VCaP (cell line): ENCODE results near the gene DLK1.

Experiments used
- H3K27ac ChIP-seq: fragments of 450-650 bp; 2 replicates; pipeline ENCODE4 v1.5.1; 2017
- TF ChIP-seq, protein P1 (sequence below): fragments of 450-650 bp; conservative IDR thresholded peaks from 2 replicates; pipeline ENCODE4 v1.5.1; 2017; ENCODE audit warnings: mild to moderate bottlenecking, moderate library complexity

The DLK1 gene

DNA sequence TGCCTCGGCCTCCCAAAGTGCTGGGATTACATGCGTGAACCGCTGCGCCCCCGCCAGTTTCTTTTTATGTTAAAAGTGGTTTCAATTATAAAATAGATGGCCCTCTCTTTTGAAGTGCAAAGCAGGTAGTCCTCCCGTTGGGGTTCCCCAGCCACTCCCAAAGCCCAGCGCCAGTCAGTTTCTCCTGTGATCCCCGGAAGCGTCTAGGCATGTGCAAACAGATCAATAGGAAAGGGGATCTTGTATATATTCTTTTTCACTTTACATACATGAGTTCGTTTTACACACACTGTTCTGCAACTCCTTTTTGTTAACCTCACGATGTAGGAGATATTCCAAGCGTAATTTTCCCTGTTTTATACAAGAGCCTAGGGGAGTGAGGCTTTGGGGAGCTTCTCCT is 16.3 kb upstream of the DLK1 start:
- TF ChIP-seq, protein P1, sequence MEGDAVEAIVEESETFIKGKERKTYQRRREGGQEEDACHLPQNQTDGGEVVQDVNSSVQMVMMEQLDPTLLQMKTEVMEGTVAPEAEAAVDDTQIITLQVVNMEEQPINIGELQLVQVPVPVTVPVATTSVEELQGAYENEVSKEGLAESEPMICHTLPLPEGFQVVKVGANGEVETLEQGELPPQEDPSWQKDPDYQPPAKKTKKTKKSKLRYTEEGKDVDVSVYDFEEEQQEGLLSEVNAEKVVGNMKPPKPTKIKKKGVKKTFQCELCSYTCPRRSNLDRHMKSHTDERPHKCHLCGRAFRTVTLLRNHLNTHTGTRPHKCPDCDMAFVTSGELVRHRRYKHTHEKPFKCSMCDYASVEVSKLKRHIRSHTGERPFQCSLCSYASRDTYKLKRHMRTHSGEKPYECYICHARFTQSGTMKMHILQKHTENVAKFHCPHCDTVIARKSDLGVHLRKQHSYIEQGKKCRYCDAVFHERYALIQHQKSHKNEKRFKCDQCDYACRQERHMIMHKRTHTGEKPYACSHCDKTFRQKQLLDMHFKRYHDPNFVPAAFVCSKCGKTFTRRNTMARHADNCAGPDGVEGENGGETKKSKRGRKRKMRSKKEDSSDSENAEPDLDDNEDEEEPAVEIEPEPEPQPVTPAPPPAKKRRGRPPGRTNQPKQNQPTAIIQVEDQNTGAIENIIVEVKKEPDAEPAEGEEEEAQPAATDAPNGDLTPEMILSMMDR = no peak
- H3K27ac ChIP-seq = no peak overlapping the region

DNA sequence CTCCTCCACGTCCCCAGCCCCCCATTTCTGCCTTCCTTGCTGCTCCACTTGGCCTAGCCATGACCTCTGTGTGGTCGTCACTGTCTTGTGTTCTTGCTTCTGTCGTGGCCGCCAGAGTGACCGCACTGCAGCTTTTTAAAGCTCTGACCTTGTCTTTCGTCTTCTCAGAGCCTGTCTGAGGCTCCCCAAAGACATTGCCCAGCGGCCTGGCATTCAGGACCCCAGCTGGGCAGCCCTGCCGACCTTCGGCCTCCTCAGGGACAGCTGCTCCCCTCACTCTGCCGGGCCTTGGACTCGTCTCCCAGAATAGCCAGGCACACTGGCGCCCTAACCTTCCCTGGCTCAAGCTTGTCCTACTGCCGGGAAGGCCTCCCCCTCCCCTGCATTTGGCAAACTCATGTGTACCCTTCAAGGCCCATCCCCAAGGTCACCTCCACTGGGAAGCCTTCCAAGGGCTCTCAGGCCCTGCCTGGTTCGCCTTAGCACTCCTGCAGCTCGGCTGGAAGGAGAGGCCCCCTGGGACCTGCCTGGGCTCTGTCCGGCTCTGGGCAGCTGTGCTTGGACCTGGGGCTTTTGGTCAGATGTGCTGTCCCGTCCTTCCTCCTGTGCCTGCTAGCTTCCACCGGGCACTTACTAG is 15.7 kb upstream of the DLK1 start:
- no peak overlapping the region for H3K27ac ChIP-seq
- TF ChIP-seq, protein P1 = no peak

DNA sequence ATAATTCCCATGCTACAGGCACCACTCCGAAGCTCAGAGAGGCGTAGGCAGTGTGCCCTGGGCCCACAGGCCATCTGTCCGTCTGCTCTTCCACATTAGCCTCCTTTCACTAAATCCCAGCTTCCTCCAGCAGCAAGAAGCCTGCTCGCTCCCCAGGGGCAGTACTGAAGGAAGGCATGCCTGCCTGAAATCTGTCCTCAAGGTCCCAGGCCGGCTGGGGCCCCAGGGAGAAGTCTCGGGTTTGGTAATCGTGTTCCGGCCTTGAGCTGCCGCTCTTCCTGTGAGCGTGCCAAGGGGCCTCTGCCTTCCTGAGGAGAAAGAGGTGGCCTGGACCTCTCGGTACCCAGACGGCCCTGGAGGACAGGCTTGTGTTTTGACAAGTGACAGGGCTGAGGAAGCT is 15.2 kb upstream of the DLK1 start:
- no peak overlapping the region for H3K27ac ChIP-seq
- TF ChIP-seq, protein P1 = no peak

DNA sequence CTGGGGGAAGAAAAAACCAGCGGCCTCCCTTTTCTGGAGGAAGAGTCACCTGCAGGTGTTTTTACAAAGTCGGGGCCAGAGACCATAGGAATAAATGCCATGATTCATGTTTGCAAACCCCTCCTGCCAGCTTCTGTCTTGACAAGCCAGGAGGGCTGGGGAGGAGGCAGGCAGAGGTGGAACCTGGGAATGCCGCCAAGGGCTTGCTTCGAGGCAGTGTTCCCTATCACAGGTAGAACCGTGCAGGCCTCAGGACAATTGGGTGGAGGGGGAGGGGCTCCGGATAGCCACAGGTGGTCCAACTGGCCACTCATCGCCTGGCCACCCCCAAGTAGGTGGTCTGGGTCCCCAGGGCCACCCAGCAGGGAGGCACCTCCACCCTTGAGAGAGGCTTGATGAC is 14.2 kb upstream of the DLK1 start:
- TF ChIP-seq, protein P1 = no peak
- no peak overlapping the region for H3K27ac ChIP-seq

DNA sequence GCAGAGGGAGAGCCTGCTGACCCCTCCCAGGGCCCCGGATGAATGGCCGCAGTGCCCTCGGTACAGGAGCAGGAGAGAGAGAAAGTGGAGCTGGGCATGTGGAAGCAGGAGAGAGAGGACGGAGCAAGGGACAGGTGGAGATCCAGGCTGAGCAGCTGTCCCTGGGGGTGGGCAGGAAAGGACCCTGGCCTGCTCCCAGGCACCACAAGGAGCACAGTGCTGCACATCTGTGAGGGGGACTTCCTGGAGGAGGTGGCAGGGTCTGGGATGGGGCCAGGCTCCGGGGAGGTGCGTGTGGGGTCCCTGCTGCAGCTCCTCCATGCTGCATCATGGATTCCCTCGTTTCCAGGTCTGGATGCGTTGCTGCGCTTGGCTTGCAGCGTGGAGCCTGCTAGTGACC is 13.0 kb upstream of the DLK1 start:
- no peak overlapping the region for H3K27ac ChIP-seq
- TF ChIP-seq, protein P1 = no peak

DNA sequence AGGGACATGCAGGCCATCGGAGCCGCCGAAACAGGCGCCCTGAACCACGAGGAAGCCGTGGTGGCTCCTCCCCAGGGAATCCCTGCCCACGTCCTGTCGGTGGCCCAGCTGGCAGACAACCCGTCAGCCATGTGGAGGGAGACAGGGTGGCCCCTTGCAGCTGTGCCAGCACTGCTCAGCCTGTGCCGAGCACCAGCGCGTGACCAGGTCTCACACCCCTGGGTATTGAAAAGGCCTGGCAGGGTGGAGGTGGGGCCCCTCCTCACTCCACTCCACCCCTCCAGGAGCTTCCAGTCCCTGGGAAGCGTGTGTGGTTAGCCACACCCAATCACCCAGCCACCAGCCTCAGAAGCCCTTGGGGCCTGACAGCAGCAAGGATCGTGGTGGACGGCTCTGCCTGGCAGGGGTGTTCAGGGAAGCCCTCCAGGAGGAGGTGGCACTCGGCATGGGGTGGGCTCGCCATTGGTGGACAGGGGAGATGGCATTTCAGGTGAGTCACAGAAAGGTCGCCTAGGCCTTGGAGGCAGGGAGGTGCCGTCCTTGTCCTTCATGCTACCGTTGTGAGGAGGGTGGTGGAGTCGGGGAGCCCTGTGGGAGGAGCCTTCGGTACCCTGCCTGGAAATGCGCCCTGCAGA is 12.3 kb upstream of the DLK1 start:
- no peak overlapping the region for H3K27ac ChIP-seq
- TF ChIP-seq, protein P1 = no peak

DNA sequence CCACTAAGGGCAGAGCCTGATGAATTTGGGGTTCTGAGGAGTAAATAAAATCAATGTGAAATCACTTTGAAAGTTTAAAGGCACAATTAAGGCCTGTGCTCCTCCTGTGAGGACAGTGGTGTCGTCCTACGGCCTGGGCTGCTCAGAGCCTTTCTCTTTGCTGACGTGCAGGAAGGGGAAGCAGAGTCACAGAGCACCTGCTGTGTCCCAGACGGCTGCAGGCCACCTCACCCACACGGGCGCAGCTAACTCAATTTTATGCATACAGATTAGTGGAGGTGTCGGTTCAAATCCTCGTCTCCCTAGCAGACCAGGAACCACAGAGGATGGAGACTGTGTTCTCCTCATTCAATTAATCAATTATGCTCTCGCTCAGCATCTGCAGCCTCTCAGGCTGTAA is 11.4 kb upstream of the DLK1 start:
- TF ChIP-seq, protein P1 = no peak
- no peak overlapping the region for H3K27ac ChIP-seq
